Measurements from ENCODE around the gene LAPTM5. TPM values are rescaled to one million over a fixed set of nuclear protein-coding genes. Genes with fewer than 3 reads are reported as not detected.

Gene LAPTM5
- total RNA-seq, 1 experiment from 2014 or later: not detected

GRCh38 chr1:30723331-30723755 is 34.2 kb downstream of the LAPTM5 start, which contains the start of gene MATN1:
TSS of gene MATN1 (minus strand) at chr1:30723585. CDS start at chr1:30723551, 34 bp downstream.
- peaks cover 28% of the 10 kb centered on the region for H3K36me3 Mint-ChIP-seq (ENCODE audit: insufficient read depth, unreplicated experiment)
- CTCF ChIA-PET: interaction anchor here (0.6 to 6.6 kb wide), 3 partner anchors 21 to 146 kb away, joined by 3 to 116 read pairs (median 4); no protein-coding TSS in a partner anchor
- no peak within 1 kb of the TSS for H3K4me3 Mint-ChIP-seq (ENCODE audit: low read depth, unreplicated experiment)
- H3K4me1 Mint-ChIP-seq (ENCODE audit: low read depth, unreplicated experiment): no peaks in the 10 kb centered on the region
- no peaks in the 10 kb centered on the region for H3K27me3 Mint-ChIP-seq (ENCODE audit: unreplicated experiment)
- H3K27ac Mint-ChIP-seq (ENCODE audit: unreplicated experiment): no peak within 1 kb of the TSS
- BruUV-seq (replicated peaks): no TSS peak
- DNase-seq: no peak
- no peaks in the 10 kb centered on the region for H3K9me3 Mint-ChIP-seq (ENCODE audit: low read depth, unreplicated experiment)
- TF ChIP-seq CTCF (IDR thresholded peaks at IDR 0.05; ENCODE audit: unreplicated experiment): no peak
- intact Hi-C loops (cut with micrococcal nuclease; ENCODE audit: unreplicated experiment): loop anchor here (5.0 kb wide), 1 partner anchor 189 kb away; no protein-coding TSS in a partner anchor

GRCh38 chr1:30721812-30722537 is 35.6 kb downstream of the LAPTM5 start:
- H3K36me3 Mint-ChIP-seq (ENCODE audit: insufficient read depth, unreplicated experiment): peaks cover 31% of the 10 kb centered on the region
- no peak overlapping the region for H3K27ac Mint-ChIP-seq (ENCODE audit: unreplicated experiment)
- intact Hi-C loops (cut with micrococcal nuclease; ENCODE audit: unreplicated experiment): loop anchor here (1.0 to 5.0 kb wide), 2 partner anchors 60 to 190 kb away; no protein-coding TSS in a partner anchor
- no TSS peak for BruUV-seq (replicated peaks)
- H3K9me3 Mint-ChIP-seq (ENCODE audit: low read depth, unreplicated experiment): no peaks in the 10 kb centered on the region
- H3K27me3 Mint-ChIP-seq (ENCODE audit: unreplicated experiment): no peaks in the 10 kb centered on the region
- TF ChIP-seq CTCF (IDR thresholded peaks at IDR 0.05; ENCODE audit: unreplicated experiment): no peak
- no peak overlapping the region for H3K4me3 Mint-ChIP-seq (ENCODE audit: low read depth, unreplicated experiment)
- peak; percentile 51 for DNase-seq
- no peaks in the 10 kb centered on the region for H3K4me1 Mint-ChIP-seq (ENCODE audit: low read depth, unreplicated experiment)
- CTCF ChIA-PET: interaction anchor here (6.6 kb wide), 1 partner anchor 57 kb away, joined by 116 read pairs; no protein-coding TSS in a partner anchor

GRCh38 chr1:30721341-30721793 is 36.2 kb downstream of the LAPTM5 start:
- H3K4me3 Mint-ChIP-seq (ENCODE audit: low read depth, unreplicated experiment): no peak overlapping the region
- no peak overlapping the region for H3K27ac Mint-ChIP-seq (ENCODE audit: unreplicated experiment)
- TF ChIP-seq CTCF (IDR thresholded peaks at IDR 0.05; ENCODE audit: unreplicated experiment): no peak
- no peaks in the 10 kb centered on the region for H3K9me3 Mint-ChIP-seq (ENCODE audit: low read depth, unreplicated experiment)
- no TSS peak for BruUV-seq (replicated peaks)
- intact Hi-C loops (cut with micrococcal nuclease; ENCODE audit: unreplicated experiment): loop anchor here (5.0 kb wide), 1 partner anchor 191 kb away; no protein-coding TSS in a partner anchor
- no peak for DNase-seq
- no peaks in the 10 kb centered on the region for H3K4me1 Mint-ChIP-seq (ENCODE audit: low read depth, unreplicated experiment)
- no peaks in the 10 kb centered on the region for H3K27me3 Mint-ChIP-seq (ENCODE audit: unreplicated experiment)
- peaks cover 31% of the 10 kb centered on the region for H3K36me3 Mint-ChIP-seq (ENCODE audit: insufficient read depth, unreplicated experiment)
- CTCF ChIA-PET: interaction anchor here (6.6 kb wide), 1 partner anchor 57 kb away, joined by 116 read pairs; no protein-coding TSS in a partner anchor

- intact Hi-C loops (cut with micrococcal nuclease; ENCODE audit: unreplicated experiment): loop anchor here (5.0 kb wide), 1 partner anchor 192 kb away; no protein-coding TSS in a partner anchor
- BruUV-seq (replicated peaks): no TSS peak
- Mint-ChIP-seq H3K4me1 (ENCODE audit: low read depth, unreplicated experiment) (no peaks in the 10 kb centered on the region), H3K27ac (ENCODE audit: unreplicated experiment) (no peak overlapping the region), H3K4me3 (ENCODE audit: low read depth, unreplicated experiment) (peak overlapping the region; percentile 97), H3K36me3 (ENCODE audit: insufficient read depth, unreplicated experiment) (peaks cover 31% of the 10 kb centered on the region), H3K9me3 (ENCODE audit: low read depth, unreplicated experiment) (no peaks in the 10 kb centered on the region), H3K27me3 (ENCODE audit: unreplicated experiment) (no peaks in the 10 kb centered on the region)
- DNase-seq: no peak
- CTCF ChIA-PET: interaction anchor here (0.6 to 6.6 kb wide), 5 partner anchors 9 to 191 kb away, joined by 4 to 116 read pairs (median 12); no protein-coding TSS in a partner anchor
- TF ChIP-seq CTCF (IDR thresholded peaks at IDR 0.05; ENCODE audit: unreplicated experiment): no peak
Observed at GRCh38 chr1:30720271-30721223, 37.0 kb downstream of the LAPTM5 start.
